Activated CD8-positive, alpha-beta memory T cell treated with anti-CD3 and anti-CD28 coated beads for 36 hours (primary cell): ENCODE measurements around the gene DHRS9. TPM values are rescaled to one million over a fixed set of nuclear protein-coding genes. Genes with fewer than 3 reads are reported as not detected.

Experiments used
- CTCF ChIA-PET: fragments of 350-600 bp; sonication (Branson Sonifier 250); formaldehyde crosslinking; loops from one replicate; lab custom pipeline; 2021; ENCODE audit warnings: antibody characterized with exemption; lab: Charles Lee
- POLR2A ChIA-PET: fragments of 350-600 bp; sonication (Branson Sonifier 250); formaldehyde crosslinking; loops from one replicate; lab custom pipeline; 2021; ENCODE audit warnings: antibody characterized with exemption; lab: Charles Lee
- total RNA-seq, 2 experiments: library from RNA; stranded (reverse); gene quantifications; one replicate each; pipeline ENCODE4 v1.2.3, GENCODE V29; 2021

Gene DHRS9
- total RNA-seq, 2 experiments from 2014 or later: 0.19 TPM; not detected in 1

DNA sequence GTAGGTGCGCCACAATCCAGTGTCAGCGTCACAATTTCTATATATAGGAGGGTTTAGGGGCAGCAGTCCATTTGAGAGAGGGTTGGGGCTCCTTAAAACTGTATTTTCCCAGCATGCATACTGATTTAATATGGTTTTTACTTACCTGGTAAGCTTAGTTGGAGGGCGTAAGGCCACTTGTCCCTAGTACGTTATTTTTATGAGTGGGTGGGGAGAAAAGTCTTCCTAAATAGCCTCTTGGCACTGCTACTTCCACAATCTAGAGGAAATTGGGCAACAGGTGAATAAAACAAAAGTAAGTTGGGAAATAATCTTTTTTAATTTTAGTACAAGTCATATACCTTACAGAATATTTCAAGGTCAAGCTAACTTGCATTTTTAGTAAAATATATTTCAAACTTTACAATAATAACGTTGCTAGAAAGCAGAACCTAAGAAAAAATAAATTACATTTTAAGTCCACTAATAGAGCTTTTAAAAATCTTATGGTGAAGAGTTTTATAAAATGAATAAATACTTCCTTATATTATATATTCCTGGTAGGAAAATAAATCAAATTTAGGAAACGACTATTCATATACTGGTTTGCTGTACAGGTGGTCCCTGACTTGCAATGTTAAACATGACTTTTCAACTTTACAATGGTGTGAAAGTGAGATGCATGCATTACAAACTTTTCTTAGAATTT, 20.9 kb downstream of the DHRS9 start:
- CTCF ChIA-PET: no interaction called here

DNA sequence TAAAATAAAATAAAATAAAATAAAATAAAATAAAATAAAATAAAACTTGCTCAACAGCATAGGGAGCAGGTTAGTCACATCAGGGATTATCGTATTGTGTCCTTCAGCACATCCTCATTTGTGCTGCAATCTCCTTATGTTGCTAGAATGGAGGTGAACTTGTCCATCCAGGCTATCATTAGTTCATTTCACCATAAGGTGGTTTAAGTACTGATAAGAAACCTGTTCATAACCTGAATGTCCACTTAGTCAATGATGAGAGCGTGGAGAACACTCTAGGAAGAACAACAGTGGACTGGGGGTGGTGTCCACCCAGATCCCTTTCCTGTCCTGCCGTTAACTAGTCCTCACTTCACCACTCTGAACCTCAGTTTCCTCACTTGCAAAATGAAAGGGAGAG, 21.9 kb downstream of the DHRS9 start:
- CTCF ChIA-PET: interaction anchor here (0.6 kb wide), 1 partner anchor 10 kb away, joined by 3 read pairs; no protein-coding TSS in a partner anchor
- POLR2A ChIA-PET: no interaction called here

More for the DNA sequence above, 20.9 kb downstream of the DHRS9 start:
- POLR2A ChIA-PET: no interaction called here

DNA sequence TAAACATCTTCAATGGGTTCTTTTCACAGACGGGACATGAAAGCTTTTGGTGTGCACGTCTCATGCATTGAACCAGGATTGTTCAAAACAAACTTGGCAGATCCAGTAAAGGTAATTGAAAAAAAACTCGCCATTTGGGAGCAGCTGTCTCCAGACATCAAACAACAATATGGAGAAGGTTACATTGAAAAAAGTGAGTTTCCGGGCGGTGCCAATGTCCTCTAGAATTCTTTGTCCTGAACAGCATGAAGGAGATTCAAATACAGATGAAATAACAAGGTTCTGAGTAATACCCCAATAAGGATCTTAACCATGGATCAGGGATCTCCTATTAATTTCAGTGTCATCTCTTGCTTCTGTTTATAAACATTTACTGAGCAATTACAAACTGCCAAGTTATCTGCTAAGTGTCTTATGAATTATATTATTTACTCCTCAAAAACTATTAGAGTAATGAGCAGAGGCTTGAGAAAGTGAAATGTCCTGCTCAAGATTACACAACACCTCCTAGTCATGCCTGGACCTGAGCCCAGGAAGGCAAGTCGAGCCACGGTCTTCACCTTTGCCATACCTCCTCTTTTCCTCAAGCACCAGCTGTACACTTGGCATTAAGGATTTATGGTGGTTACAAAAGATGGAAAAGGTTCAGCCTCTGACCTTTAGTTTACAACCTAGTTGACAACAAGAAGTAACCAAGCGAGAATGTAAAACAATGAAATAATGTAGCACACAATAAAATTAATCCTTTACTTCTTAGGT, 22.6 kb downstream of the DHRS9 start:
- POLR2A ChIA-PET: no interaction called here
- CTCF ChIA-PET: interaction anchor here (0.6 kb wide), 1 partner anchor 9 kb away, joined by 3 read pairs; no protein-coding TSS in a partner anchor

DNA sequence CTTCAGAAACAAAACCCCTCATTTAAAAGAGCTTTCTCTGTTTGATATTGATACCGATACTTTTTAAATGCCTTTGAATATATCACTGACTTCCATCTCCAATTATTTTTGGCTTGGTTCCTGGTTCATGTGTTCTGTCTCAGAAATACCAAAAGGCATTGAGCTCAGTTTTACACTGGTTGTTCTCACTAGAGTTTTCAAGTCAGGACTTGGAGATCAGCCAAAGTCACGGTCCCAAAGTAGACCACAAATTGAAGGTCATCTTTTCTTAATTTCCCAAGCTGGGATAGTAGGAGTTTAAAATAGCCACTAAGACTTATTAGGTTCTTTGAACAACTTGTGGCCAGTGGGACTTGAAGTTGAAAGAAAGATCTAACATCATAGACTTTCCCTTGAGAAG, 24.2 kb downstream of the DHRS9 start:
- POLR2A ChIA-PET: no interaction called here

DNA sequence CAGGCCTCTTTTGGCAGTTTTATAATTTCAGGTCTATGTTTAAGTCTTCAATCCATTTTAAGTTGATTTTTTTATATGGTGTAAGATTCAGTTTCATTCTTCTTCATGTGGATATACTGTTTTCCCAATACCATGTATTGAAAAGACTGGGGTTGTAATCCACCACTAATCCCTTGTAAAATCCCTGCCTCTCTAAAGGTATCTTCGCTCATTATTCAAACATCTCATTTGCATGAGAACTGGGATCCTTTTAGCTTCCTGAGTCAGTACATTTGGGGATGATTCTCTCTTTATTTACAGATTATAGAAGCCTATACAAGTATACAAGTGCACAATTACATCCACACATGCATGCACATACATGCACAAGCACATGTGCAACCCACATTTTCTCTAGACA, 25.3 kb downstream of the DHRS9 start:
- ChIA-PET CTCF (no interaction called here), POLR2A (no interaction called here)

More for the DNA sequence above, 24.2 kb downstream of the DHRS9 start:
- CTCF ChIA-PET: no interaction called here

DNA sequence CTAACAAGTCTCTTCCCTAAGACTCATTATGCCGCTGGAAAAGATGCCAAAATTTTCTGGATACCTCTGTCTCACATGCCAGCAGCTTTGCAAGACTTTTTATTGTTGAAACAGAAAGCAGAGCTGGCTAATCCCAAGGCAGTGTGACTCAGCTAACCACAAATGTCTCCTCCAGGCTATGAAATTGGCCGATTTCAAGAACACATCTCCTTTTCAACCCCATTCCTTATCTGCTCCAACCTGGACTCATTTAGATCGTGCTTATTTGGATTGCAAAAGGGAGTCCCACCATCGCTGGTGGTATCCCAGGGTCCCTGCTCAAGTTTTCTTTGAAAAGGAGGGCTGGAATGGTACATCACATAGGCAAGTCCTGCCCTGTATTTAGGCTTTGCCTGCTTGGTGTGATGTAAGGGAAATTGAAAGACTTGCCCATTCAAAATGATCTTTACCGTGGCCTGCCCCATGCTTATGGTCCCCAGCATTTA, 26.3 kb downstream of the DHRS9 start:
- POLR2A ChIA-PET: no interaction called here
- CTCF ChIA-PET: interaction anchor here (1.0 to 1.2 kb wide), 2 partner anchors 14 to 131 kb away, joined by 3 read pairs; no protein-coding TSS in a partner anchor

DNA sequence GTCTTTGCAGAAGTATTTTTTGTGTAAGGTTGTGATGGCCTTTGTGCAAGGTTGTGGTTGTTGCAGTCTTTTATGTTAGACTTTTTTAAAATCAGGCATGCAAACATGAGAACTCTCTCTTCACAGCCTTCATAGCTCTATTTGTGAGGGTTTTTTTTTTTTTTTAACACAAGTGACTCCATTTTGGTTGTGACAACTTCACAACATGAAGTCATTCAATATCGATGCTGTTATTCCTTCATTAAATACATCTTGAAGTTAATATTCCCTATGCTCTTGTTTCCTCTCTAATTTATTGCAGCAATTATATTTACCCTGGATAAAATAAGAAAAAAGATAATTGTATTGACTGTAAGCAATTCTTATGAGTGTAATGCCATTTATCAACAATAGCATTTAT, 35.5 kb downstream of the DHRS9 start:
- ChIA-PET POLR2A (no interaction called here), CTCF (interaction anchor here (0.9 kb wide), 1 partner anchor 27 kb away, joined by 3 read pairs; no protein-coding TSS in a partner anchor)

DNA sequence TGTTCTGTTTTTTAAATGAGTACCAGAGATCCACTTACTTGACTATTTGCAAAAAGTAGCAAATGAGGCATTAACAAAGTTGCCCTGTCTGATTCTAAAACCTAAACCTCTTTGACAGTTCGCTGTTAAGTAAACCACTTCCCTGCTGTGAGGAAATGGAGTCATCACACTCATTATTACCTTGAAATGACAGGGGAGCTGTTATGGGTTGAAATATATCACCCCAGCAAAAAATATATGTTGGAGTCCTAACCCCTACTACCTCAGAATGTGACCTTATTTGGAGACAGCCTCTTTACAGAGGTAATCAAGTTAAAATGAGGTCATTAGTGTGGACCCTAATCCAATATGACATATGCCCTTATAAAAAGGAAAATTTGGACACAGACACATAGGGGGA, 36.1 kb downstream of the DHRS9 start:
- ChIA-PET CTCF (interaction anchor here (0.9 kb wide), 1 partner anchor 27 kb away, joined by 3 read pairs; no protein-coding TSS in a partner anchor), POLR2A (no interaction called here)

DNA sequence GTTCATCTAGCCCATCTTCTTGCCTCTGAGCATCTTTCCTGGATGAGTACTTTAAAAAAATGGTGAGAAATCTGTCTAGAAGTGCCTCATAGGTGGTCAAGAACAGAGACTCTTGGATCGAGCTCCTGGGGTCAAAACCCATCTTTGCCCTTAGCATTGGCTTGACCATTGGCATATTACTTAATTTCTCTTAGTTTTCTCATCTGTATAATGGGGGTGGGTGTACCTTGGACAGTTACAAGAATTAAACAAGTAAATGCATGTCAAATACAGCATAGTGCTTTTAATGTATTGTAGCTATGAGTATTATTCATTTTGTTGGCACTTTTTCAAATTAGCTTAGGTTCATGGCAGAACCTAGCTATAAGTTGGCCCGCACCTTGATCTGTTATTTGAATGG, 36.8 kb downstream of the DHRS9 start:
- ChIA-PET POLR2A (no interaction called here), CTCF (no interaction called here)

DNA sequence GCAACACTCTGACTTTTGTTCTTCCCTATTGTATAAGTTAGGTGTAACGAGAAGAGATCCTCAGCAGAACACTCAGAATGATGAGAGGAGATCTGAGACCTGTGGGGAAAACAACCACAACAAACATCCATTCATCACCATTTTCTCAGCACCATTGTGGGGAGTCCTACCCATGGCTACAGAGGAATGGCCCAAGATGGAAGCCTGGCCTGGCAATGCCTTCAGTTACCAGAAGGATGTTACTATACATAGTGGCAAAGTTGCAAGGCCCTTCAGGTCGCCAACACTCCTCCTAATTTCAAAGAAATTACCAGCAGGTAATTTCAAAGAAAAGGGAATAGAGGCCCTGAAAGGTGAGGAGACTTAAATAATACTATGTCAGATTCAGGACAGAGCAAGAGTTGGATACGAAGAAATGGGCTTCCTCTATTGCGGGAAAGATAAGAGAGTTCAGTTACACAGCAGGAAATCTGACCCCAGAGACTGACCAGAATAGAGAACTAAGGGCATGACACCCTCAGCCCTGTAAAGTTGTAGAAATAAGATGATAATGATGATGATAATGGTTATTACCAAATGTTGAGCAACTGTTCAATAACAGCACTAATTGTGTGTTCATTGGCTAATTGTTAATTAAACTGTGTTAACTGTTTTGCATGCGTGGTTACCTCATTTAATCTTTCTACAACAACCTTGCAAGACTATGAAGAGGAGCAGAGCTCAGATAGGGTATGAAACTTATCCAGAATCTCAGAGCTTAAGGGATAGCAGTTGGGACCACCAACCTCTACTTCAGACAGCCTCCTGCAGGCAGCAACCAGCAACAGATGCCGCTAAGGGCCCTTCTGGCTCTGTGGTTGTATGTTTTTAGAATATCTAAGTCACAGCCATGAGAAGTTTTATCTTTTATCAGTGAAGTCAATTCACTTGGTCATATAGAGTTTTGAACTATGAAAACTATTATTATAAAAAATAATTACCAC, 37.5 kb downstream of the DHRS9 start:
- ChIA-PET CTCF (interaction anchor here (0.9 to 4.8 kb wide), 3 partner anchors 25 to 145 kb away, joined by 3 to 37 read pairs (median 10); no protein-coding TSS in a partner anchor), POLR2A (no interaction called here)

DNA sequence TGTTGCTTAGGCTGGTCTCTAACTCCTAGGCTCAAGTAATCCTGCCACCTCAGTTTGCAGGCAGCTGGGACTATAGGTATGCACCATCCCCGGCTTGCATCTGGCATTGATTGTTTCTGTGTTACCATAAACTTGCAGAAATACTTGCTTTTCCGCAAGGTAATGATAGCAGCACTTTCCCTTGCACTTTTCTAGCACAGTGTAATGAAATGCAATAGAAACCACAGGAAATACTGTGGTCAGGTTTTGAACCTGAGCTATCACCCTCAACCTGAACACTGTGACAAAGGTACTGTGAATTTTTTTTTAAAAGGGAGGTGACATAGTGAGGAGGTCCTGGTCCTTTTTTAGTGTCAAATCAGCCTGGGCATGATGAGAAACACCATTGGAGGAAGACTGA, 38.3 kb downstream of the DHRS9 start:
- ChIA-PET POLR2A (no interaction called here), CTCF (interaction anchor here (2.6 to 4.8 kb wide), 2 partner anchors 24 to 146 kb away, joined by 10 to 37 read pairs; no protein-coding TSS in a partner anchor)

DNA sequence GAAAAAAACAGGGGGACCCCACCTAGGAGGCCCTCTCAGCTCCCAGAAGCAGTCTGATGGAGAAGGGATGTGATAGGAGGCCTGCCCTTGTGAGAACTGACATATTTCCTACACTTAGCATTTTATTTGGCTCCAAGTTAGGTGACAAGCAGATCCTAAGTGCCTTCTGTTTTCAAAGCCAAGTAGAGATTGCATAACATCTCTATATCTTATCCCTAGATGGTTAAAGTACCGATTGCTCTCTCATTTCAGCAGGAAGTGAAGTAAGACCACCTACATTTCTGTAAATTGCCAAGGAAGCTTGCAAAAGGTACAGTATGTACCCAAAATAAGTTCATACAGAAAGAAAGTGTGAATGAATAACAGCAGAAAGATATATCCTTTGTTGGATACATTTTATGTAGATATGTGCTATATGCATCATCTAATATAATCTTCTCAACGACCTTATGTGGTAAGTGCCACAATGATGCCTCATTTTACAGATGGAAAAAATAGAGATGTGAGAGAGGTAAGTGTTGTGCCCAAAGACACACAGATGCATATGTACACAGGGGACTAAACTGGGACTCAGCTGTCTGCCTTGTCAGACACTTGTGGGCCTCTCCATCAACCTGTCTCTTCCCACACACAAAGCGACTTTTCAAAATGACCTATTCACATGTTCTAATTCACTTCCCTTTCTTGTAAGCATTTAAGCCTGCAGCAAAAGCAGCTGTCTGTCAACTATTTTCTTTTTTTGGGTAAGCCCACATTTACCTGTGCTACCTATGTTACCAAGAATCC, 38.9 kb downstream of the DHRS9 start:
- CTCF ChIA-PET: interaction anchor here (1.2 to 4.8 kb wide), 6 partner anchors 23 to 149 kb away, joined by 3 to 37 read pairs (median 6); no protein-coding TSS in a partner anchor
- POLR2A ChIA-PET: no interaction called here

DNA sequence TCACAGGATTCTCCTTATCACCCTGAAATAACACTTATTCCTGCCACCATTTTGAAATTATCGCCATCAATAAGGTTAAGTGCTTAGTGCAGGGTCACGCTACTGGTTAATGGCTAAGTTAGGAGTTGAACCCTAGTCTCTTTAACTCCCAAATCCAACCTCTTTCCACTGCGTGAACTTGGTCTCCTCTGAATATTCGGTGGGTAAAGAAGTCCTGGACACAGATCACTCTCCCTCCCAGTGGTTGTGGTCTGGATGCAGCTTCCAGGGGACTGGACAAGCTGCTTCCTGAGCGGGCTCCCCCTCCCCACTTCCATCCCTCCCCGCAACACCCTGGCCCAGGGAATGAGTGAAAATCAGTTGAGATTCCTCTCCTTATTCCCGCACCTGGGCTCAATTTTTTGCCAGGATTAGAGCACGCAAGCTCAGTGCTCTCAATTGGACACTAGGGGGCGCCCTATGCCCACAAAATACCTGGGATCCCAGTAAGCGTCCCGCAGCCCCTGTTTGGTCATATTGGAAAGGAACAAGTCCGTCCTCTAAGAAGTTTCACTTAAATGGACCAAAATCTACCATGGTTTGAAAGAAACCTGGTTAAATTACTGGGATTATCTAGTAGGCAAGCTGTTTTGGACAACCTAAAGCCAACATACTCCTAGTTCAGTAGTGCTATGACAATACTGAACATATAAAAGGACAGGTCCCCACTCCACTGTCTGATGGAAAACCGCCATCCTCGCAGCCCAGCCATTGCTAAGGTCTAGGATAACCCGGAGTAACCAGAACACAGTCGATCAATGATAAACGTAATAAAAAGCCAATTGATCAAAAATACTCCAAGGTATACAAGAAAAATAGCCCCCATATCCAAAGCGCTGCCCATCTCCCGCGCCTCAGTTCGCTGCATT, 40.4 kb downstream of the DHRS9 start:
- POLR2A ChIA-PET: no interaction called here

DNA sequence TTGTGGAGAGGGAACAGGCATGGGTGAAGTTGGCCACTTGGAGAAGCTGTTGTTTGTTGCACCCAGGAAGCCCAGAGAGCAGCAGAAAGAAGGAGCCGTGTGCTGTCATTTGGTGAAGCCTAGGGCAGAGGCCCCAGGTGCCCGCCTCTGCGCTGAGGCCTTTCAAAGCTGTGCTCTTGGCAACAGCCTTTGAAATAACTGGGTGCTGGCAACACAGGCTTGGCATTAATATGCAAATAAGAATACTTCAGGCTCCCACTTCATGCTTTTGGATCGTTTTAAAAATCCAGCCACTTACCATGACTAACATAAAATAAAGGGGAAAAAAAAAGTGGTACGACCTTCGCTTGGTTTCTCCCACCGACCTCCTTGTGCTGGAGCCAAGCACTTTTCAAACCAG, 41.1 kb downstream of the DHRS9 start:
- ChIA-PET CTCF (interaction anchor here (0.6 to 4.8 kb wide), 9 partner anchors 10 to 146 kb away, joined by 3 to 37 read pairs (median 7); no protein-coding TSS in a partner anchor), POLR2A (no interaction called here)

More for the DNA sequence above, 40.4 kb downstream of the DHRS9 start:
- CTCF ChIA-PET: interaction anchor here (0.9 to 4.8 kb wide), 12 partner anchors 11 to 152 kb away, joined by 3 to 37 read pairs (median 6); no protein-coding TSS in a partner anchor

DNA sequence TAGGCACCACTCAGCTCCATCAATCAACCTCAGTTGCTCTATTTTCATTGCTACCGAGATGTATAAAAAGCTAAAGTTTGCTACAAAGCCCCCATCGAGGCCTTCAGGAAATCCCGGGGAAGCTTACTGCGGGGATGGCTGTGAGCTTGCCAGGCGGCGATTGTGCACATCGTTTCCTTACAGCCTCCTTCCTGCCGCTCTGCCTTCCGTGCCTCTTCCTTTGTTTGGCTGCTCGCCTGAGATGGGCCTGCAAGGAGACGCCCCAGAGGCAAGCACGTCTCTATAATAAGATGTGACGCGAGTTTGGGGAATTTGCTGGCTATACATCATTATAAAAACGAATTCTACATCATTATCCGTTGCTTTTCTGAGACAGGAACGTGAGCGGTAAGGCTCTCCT, 41.6 kb downstream of the DHRS9 start:
- CTCF ChIA-PET: interaction anchor here (0.6 to 4.8 kb wide), 6 partner anchors 10 to 132 kb away, joined by 3 to 37 read pairs (median 8); no protein-coding TSS in a partner anchor
- POLR2A ChIA-PET: no interaction called here

DNA sequence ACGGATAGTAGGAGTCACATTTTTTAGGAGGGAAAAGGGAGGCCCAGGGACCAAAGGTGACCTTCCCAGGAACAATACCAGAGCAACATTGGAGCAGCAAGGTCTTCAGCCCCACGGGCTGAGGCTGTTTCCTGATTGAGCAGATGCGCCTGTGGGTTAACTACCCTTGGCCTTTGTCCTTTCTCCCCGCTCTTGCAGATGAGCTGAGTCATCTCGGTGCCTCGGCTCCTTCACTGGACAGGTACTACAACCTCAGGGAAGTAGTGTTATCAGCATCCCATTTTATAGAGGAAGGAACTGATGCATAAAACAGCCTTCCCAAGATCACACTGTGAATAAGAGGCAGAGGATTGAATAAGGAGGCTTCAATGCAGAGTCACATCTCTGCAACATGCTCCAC, 43.5 kb downstream of the DHRS9 start:
- ChIA-PET CTCF (no interaction called here), POLR2A (no interaction called here)

DNA sequence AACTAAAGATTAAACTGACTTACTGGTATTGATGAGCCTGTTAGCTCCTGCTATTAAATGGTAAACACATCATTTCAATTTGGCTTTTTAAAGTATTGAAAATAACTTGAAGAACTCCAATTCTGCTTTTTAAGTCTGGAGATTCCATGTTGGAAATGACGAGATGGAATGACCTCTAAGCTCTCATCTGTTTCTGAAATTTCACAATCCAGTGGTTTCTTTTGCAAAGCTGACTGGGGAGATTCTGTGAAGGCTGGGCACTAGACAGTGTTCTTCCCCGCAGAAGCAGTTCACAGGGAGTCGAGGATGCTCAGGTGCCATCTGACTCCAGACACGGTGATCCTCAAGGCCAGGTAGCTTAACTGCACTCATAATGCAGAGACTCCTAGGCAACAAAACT, 44.7 kb downstream of the DHRS9 start:
- CTCF ChIA-PET: no interaction called here
- POLR2A ChIA-PET: no interaction called here
